K562 treated with DMSO at 1 percent for 4 hours (cell line): ENCODE data around the gene TOR1AIP1. TPM values are rescaled to one million over a fixed set of nuclear protein-coding genes. Genes with fewer than 3 reads are reported as not detected.

Source experiments
- total RNA-seq: library from RNA; unstranded; fragments of 300-600 nt; gene quantifications from 2 replicates; pipeline ENCODE4 v1.2.3, GENCODE V29; 2022; ENCODE audit not compliant: insufficient read depth

Gene TOR1AIP1, protein sequence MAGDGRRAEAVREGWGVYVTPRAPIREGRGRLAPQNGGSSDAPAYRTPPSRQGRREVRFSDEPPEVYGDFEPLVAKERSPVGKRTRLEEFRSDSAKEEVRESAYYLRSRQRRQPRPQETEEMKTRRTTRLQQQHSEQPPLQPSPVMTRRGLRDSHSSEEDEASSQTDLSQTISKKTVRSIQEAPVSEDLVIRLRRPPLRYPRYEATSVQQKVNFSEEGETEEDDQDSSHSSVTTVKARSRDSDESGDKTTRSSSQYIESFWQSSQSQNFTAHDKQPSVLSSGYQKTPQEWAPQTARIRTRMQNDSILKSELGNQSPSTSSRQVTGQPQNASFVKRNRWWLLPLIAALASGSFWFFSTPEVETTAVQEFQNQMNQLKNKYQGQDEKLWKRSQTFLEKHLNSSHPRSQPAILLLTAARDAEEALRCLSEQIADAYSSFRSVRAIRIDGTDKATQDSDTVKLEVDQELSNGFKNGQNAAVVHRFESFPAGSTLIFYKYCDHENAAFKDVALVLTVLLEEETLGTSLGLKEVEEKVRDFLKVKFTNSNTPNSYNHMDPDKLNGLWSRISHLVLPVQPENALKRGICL
- total RNA-seq, result 22.3 and 23.9 TPM in 2 replicates

GRCh38 chr1:179882253-179883039 is at the start of gene TOR1AIP1:
TSS of gene TOR1AIP1 (plus strand) at chr1:179882285. CDS start at chr1:179882503, 218 bp downstream.

DNA sequence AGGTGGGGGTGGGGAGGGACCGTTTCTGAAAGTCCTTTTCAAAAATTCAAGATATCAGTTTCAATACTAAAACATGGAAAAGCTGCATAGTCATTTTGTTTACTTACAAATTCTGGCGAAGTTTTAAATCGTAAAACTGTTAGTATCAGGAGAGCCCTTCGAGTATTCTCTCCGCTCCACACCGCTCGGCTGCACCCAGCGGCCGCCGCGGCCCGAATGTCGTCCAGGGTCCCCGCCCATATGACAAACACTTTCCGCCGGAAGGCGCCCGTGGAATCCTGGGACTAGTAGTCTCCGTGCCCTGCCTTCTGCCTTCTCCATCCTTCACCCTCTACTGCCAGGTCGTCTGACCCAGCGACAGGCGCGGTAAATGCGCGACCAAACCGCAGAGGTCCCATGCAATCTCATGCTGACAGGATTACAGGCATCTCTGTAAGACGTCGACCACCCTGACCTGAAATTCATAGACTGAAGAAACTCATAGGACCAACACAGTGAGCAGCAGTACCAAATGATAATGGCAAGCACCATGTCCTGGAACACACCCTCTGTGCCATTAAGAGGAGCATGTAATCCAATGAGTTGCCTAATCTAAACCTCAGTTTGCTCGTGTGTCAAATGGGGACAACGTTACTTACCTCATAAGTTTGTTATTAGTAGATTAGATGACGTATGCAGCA is 4.4 kb upstream of the TOR1AIP1 start, which contains the start of gene TOR1AIP2:
TSS of gene TOR1AIP2 (minus strand) at position 218 of the 680 bp plus-strand sequence. CDS start 25,138 bp downstream, outside the sequence.

DNA sequence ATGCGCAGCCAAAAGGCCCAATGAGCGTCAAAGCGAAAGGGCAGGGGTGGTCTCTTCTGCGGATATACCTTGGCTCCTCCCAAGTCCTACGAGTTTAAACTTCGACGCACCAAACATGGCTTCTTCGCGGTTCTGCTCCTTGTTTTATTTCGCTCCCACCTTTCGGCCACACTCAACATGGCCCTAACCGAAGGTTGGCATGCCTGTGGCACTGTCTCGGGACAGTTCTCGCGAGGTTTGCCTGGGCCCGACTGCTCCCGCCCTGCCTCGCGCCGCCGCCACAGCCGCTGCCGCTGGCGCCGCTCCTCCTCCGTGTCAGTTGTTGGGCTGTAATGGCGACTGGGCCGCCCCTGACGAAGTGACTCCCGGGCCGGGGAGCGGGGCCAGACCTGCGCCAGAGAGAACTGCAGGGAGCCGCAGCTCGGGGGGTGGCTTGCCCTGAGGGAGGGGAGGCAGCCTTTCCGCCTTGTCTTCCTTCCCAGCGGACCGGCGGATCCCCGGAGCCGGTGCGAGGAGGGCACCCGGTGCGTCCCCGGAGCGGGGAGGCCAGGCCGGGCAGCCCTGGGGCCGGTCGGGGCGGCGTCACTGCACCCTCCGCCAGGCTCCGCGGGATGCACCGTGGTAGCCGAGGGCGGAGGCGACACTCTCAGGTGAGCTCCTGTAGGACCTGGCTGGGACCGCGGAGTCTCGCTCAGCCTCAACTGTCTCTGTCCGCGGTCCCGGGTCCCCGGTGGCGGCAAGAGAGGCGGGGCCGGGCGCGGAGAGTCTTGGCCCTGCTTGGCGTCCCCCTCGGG is 72.6 kb downstream of the TOR1AIP1 start, which contains the start of gene CEP350:
TSS of gene CEP350 (plus strand) at position 318 of the 794 bp plus-strand sequence. CDS start 31,372 bp downstream, outside the sequence.

Other genes starting within 250 kb of the TOR1AIP1 start
- gene FAM163A, start 139.0 kb upstream of the TOR1AIP1 start, total RNA-seq, result not detected in 2 replicates
- gene TOR1AIP2, start 4.5 kb upstream of the TOR1AIP1 start, total RNA-seq, result 11.1 and 18.4 TPM in 2 replicates
- 23.2 and 31.4 TPM in 2 replicates for gene CEP350, start 72.5 kb downstream of the TOR1AIP1 start, total RNA-seq